Measurements from ENCODE around the gene SAPCD1.
"Not testable (repeated sequence)": the region's sequence is repeated elsewhere in the genome, so short reads cannot be mapped to it uniquely, and the experiment has no call there.

SAPCD1 gene

GRCh38 chr6:31776989-31777666 is 14.7 kb downstream of the SAPCD1 start, which contains the start of gene VWA7:
Gene VWA7 (minus strand): TSS chr6:31777328. CDS start chr6:31776779, 549 bp downstream.
- DNase-seq (ENCODE audit: low spot score) (peak; percentile 90), FAIRE-seq (peak; percentile 92)

DNA sequence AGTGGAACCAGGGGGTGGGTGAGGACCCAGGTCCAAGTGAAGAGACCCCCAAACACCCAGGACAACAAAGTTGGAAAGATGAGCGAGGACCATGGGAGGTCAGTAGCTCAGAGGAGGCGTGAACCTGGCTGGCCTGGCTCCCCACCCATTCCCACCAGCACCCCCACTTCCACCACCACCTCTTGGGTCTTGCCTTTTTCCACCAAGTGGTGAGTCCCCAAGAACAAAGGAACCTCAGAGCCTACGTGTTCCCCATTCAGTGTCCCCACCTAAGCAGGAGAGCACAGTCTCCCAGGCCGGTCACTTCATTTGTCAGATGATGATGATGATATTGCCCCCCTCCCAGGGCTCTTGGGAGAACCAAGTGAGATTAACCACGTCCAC is 15.2 kb downstream of the SAPCD1 start:
- no peak for FAIRE-seq

GRCh38 chr6:31778193-31778592 is 15.7 kb downstream of the SAPCD1 start:
- DNase-seq (ENCODE audit: low spot score) (no peak), FAIRE-seq (no peak)

More for the DNA sequence above, 15.2 kb downstream of the SAPCD1 start:
- DNase-seq (ENCODE audit: low spot score): no peak

GRCh38 chr6:31778999-31779885 is 16.8 kb downstream of the SAPCD1 start:
- FAIRE-seq (no peak), DNase-seq (ENCODE audit: low spot score) (no peak)

- DNase-seq (ENCODE audit: low spot score): no peak
- FAIRE-seq: no peak
Measured at GRCh38 chr6:31779908-31780307, 17.5 kb downstream of the SAPCD1 start.

DNA sequence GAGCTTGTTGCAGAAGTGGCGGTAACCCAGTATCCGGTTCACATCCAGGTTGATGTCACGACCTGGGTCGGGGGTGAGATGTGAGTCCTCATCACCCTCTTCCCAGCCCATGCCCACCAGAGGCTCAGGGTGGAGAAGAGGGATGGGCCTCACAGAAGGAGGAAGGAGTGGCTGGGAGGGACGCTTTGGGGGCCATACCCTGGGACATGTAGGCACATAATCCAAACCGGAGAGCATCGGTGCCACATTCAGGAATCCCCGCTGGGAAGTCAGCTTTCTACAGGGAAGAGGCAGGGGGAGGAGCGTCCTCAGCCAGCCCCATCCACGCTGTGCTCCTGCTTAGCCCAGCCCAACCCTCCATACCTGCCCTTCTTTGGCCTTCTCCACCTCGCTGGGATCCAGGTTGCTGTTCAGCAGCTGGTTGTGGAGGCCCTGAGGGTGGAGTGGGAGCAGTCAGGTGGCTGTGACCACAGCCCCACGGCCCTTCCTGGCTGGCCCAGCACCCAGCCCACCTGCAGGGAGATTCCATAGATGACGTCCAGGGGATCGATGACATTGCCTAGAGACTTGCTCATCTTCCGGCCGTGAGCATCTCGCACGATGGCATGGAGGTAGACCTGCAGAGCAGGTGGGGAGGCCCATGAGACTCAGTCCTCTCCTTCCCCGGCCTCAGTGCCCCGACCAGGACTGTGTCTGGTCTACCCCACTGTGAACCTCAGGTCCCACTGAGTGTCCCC is 18.2 kb downstream of the SAPCD1 start:
- DNase-seq (ENCODE audit: low spot score) (no peak), FAIRE-seq (no peak)

GRCh38 chr6:31781244-31782125 is 19.0 kb downstream of the SAPCD1 start:
- FAIRE-seq: no peak
- DNase-seq (ENCODE audit: low spot score): no peak

- FAIRE-seq: no peak
- DNase-seq (ENCODE audit: low spot score): no peak
Measured at GRCh38 chr6:31782126-31782855, 19.8 kb downstream of the SAPCD1 start.

- DNase-seq (ENCODE audit: low spot score) (no peak), FAIRE-seq (no peak)
Measured at GRCh38 chr6:31784098-31784925, 21.9 kb downstream of the SAPCD1 start.

DNA sequence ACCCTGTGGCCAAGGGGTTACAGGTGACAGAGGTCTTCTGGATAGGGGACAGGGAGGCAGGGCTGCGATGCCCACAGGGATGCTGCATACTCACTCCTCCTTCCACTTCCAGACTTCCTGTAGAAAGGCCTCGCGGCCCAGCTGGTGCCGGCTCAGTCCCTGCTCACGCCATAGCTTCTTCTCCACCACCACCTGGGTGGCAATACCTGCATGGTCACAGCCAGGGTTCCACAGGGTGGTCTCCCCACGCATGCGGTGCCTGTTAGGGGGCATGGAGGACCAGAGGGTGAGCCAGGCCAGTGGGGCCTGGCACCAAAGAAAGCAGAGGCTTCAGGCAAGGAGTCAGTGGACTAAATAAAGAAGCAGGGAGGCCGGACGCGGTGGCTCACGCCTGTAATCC is 23.0 kb downstream of the SAPCD1 start:
- no peak for FAIRE-seq
- no peak for DNase-seq (ENCODE audit: low spot score)

DNA sequence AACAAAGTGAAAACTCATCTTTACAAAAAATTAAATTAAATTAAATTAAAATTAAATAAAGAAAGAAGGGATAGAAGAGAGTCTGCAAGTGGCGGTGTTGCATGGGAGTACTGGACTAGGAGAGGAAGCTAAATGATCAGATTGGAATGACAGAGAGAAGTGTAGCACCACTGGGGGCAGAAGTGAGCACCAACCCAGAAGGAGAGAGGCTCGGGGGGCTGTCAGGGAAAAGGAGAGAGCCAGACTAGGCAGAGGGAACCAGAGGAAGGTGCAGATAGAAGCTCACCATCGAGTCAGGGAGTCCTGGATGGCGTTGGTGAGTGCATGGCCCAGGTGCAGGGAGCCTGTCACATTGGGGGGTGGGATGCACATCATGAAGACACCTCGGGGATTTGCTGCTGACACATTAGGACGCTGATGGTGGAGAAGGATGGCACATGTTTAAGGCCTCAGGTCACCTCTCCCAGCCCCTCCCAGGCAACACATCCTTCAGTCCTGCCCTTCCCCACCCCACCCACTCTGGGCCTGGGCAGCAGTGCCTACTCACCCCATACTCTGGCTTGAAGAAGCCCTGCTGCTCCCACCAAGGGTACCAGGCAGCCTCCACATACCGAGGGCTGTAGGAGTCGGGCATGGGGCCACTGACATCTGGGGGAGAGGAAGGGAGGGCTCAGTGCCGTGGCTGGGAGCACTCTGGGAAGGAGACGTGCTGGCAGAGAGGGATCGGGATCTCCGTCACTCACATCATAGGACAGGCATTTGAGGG is 29.1 kb downstream of the SAPCD1 start:
- FAIRE-seq: no peak
- DNase-seq (ENCODE audit: low spot score): peak; percentile 60

- DNase-seq (ENCODE audit: low spot score): no peak
- no peak for FAIRE-seq
Measured at GRCh38 chr6:31792090-31792374, 29.6 kb downstream of the SAPCD1 start.

DNA sequence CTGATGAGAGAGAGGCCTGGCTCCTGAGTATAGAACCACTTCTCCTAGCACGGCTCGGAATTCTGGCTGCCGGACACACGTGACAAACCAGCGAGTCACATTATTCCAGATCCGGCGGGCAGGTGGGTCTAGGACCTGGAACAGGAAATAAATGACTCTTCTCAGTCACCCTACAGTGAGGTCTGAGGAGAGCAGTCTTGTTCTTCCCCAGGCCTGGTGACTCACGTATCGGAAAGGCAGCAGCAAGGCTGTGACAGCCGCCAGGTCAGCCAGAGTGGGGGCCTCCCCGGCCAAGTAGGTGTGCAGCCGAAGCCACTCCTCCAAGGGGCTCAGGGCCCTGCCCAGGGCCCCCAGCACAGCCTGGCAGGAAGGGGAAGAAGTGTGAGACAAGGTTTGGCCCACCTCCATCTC is 30.3 kb downstream of the SAPCD1 start:
- FAIRE-seq (no peak), DNase-seq (ENCODE audit: low spot score) (peak; percentile 45)

DNA sequence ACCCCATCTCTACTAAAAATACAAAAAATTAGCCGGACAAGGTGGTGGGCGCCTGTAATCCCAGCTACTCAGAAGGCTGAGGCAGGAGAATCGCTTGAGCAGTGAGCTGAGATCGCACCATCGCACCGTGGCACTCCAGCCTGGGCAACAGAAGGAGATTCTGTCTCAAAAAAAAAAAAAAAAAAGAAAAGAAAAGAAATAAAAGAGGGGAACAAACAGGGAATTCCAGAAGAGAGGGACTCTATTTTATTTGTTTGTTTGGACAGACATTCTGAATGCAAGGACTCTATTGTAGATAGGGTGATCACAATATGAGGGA is 31.4 kb downstream of the SAPCD1 start:
- FAIRE-seq; DNase-seq (ENCODE audit: low spot score): not testable (repeated sequence)

DNA sequence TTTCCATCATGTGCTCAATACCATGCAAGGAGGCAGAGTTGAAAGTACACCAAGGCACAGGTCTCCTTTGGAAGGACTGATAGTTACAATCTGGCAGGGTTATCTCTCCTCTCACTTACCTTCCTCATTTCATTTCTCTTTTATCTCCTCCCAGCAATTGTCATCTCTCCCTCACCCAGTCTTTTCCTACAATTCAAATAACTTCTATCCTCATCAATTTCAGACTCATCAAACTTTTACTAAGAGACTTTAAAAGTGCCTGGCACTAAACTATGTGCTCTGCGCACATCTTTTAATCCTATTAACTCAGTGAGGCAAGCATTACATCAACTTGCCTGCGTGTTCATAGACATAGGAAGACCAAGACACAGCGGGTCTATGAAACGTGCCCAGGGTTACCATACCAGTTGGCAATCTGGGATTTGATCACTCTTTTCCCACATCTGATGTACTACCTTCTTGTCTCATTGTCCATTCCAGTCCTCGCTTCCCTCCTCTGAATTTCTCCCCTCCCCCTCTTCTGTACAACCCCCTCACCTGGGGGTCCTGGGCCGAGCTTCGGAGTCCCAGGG is 31.9 kb downstream of the SAPCD1 start:
- DNase-seq (ENCODE audit: low spot score): no peak
- FAIRE-seq: no peak

DNA sequence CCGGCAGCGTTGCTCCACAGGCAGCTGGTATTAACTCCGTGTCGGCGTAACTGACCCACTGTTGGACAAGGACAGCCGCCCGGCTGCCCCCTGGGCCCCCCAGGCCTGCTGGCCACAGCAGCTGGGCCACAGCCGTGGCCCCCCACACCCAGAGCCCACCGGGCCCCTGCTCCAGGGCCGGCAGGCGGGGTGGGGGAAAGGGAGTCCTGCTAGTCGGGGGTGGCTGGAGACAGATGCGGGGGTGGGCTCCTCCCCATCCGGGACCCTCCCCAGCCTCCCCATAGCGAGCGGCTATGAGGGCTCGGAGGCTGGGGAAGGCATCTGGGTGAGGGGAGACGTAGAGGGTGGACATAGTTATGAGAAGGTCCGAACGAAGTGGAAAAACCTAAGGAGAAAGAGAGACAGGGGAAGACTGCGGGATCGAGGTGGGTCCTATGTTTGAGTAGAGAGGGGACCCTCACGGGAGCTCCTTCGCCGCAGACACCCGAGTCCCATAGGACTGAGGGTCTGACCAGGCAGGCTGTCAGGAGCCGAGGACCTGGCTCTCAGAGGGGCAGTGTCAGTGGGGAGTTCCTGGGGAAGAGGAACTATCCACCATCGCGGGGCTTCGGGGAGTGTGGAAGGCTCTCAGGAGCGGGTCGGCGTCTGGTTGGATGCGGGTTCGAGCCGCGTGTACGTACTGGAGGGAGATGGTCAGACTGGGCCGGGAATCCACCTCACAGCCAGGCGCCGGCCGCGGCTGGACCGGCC is 32.6 kb downstream of the SAPCD1 start:
- DNase-seq (ENCODE audit: low spot score) (no peak), FAIRE-seq (no peak)

- FAIRE-seq (no peak), DNase-seq (ENCODE audit: low spot score) (peak; percentile 97)
Measured at GRCh38 chr6:31795616-31796298, 33.3 kb downstream of the SAPCD1 start, which contains the start of gene VARS1. Gene VARS1 (minus strand): TSS chr6:31795752. CDS start chr6:31795217, 535 bp downstream.

All from urothelium cell line (cell line).